Upper lobe of left lung (tissue), 6 donors: ENCODE measurements around the gene GPSM1. TPM values are rescaled to one million over a fixed set of nuclear protein-coding genes. Genes with fewer than 3 reads are reported as not detected.
A peak's percentile ranks its signal among the peaks of the same experiment; 100 is the strongest.

ENCODE experiments used
- ATAC-seq, 2 donors: fragments of 200-7000 bp; cut with Tn5 transposase; one replicate each; pipeline ENCODE4 v1.9.1; 2022; ENCODE audit warnings: mild to moderate bottlenecking in 2 of 2, moderate library complexity in 2 of 2; ENCODE audit not compliant: low FRiP score in 2 of 2
- DNase-seq, 2 donors: peaks; one replicate each; pipeline ENCODE4 v3.0.0-alpha.2; 2019 to 2020
- H3K27ac ChIP-seq, 4 donors: fragments of 200-600 bp; sonication (generic); one replicate each; pipeline ENCODE4 v1.5.1; 2016 to 2019
- H3K27me3 ChIP-seq, 4 donors: fragments of 200-600 bp; sonication (generic); one replicate each; pipeline ENCODE4 v1.5.1; 2017 to 2019
- H3K36me3 ChIP-seq, 4 donors: fragments of 200-600 bp; sonication (generic); one replicate each; pipeline ENCODE4 v1.5.1; 2016 to 2019
- H3K4me1 ChIP-seq, 4 donors: fragments of 200-600 bp; sonication (generic); one replicate each; pipeline ENCODE4 v1.5.1; 2018 to 2019
- H3K4me3 ChIP-seq, 4 donors: fragments of 200-600 bp; sonication (generic); one replicate each; pipeline ENCODE4 v1.5.1; 2017 to 2019; ENCODE audit warnings: mild to moderate bottlenecking in 2 of 4, moderate library complexity in 1 of 4
- H3K9me3 ChIP-seq, 4 donors: fragments of 200-600 bp; sonication (generic); one replicate each; pipeline ENCODE4 v1.5.1; 2018 to 2019
- EP300 ChIP-seq, 4 donors: sonication (generic); formaldehyde crosslinking; IDR thresholded peaks; one replicate each; pipeline ENCODE4 v1.5.1; 2017; ENCODE audit warnings: antibody characterized with exemption in 4 of 4, control low read depth in 2 of 4
- POLR2A ChIP-seq, 4 donors: fragments of 450-650 bp; IDR thresholded peaks; one replicate each; pipeline ENCODE4 v1.5.1; 2016 to 2017; ENCODE audit warnings: antibody characterized with exemption in 4 of 4, mild to moderate bottlenecking in 2 of 4
- POLR2AphosphoS5 ChIP-seq, 2 donors: sonication (generic); formaldehyde crosslinking; IDR thresholded peaks; one replicate each; pipeline ENCODE4 v1.5.1; 2017; ENCODE audit warnings: antibody characterized with exemption in 2 of 2
- WGBS, 2 donors: methylation state at CpG; one replicate each; pipeline ENCODE4 v1.1.5; 2017 to 2018; 5-methylcytosine and 5-hydroxymethylcytosine counted together
- total RNA-seq, 6 donors: library from RNA; depleted of rRNA in 4 of 6; stranded (reverse); fragments of >200 nt in 4 of 6; gene quantifications; one replicate each; pipeline versions ENCODE4 v1.1.0 to v1.2.1, GENCODE V29; 2016 to 2021
- TF ChIP-seq, protein P1 (sequence below), 6 experiments: fragments of 450-650 bp in 4 of 6; fragments of 200-600 bp in 2 of 6; sonication (generic) in 2 of 6; IDR thresholded peaks; one replicate each; pipeline ENCODE4 v1.5.1; 2016 to 2019; ENCODE audit warnings: antibody characterized with exemption in 6 of 6
- donor health status: DM: no; HTN: no; CAD: no; lungs with moderate emphysema.
- donor health status: DM: no; HTN: yes; CAD: no; lungs with severe emphysema.

Gene GPSM1
- total RNA-seq, 6 donors from 2014 or later, result 10.0 to 78.6 (median 24.2) TPM

DNA sequence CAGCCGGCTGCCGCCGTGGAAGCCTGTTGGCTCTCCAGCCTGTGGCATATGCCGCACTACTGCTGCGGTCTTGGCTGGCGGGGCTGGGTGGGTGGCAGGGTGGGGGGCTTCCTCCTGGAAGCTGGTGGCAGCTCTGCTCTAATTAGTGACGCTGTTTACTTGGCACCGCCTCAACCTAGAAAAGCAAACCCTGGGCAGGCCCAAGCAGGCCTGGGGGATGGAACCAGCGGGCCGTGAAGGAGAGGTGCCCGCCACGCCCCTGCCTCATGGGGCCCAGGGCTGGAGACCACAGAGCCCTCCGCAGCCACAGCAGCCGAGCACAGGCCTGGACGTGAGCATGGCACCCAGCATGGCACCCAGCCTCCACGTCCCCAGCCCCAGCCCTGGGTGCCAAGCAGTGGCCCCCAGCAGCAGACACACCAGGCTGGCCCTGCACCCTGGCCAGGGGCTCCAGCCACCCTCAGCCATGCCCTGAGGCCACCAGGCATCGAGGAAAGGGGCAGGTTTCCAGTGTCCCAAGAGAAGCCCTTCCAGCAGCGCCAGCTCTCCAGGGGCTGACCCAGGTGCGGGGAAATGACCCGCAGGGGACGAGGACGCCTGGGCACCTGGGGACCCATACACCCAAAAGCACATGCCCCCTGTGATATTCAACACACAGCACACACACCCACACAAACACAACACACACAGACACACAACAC lies 18.1 kb upstream of the GPSM1 start:
- Histone ChIP-seq H3K4me1 (peaks cover 0 to 4% (median 0%) of the 10 kb centered on the region in 4 donors), H3K9me3 (peaks cover 0 to 1% (median 0%) of the 10 kb centered on the region in 4 donors), H3K27ac (no peak overlapping the region), H3K36me3 (no peaks in the 10 kb centered on the region), H3K4me3 (no peak overlapping the region), H3K27me3 (peaks cover 0 to 2% (median 0%) of the 10 kb centered on the region in 4 donors)
- DNase-seq (peak in 1 of 2 donors; percentile 69), ATAC-seq (no peak)
- 55% methylated on average over 11 of the region's 22 CpGs; no CpG with 5 or more reads in 1 of the 2 donors for WGBS, 2 donors
- TF ChIP-seq, protein P1, sequence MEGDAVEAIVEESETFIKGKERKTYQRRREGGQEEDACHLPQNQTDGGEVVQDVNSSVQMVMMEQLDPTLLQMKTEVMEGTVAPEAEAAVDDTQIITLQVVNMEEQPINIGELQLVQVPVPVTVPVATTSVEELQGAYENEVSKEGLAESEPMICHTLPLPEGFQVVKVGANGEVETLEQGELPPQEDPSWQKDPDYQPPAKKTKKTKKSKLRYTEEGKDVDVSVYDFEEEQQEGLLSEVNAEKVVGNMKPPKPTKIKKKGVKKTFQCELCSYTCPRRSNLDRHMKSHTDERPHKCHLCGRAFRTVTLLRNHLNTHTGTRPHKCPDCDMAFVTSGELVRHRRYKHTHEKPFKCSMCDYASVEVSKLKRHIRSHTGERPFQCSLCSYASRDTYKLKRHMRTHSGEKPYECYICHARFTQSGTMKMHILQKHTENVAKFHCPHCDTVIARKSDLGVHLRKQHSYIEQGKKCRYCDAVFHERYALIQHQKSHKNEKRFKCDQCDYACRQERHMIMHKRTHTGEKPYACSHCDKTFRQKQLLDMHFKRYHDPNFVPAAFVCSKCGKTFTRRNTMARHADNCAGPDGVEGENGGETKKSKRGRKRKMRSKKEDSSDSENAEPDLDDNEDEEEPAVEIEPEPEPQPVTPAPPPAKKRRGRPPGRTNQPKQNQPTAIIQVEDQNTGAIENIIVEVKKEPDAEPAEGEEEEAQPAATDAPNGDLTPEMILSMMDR (IDR thresholded peaks at IDR 0.05), result no peak
- no peak for TF ChIP-seq POLR2AphosphoS5 (IDR thresholded peaks at IDR 0.05)
- no peak for TF ChIP-seq POLR2A (IDR thresholded peaks at IDR 0.05)
- TF ChIP-seq EP300 (IDR thresholded peaks at IDR 0.05), result no peak

GRCh38 chr9:136309806-136310220 lies 17.5 kb upstream of the GPSM1 start:
- H3K27me3 ChIP-seq, result peaks cover 0 to 2% (median 0%) of the 10 kb centered on the region in 4 donors
- H3K27ac ChIP-seq, result no peak overlapping the region
- H3K36me3 ChIP-seq, result no peaks in the 10 kb centered on the region
- H3K4me3 ChIP-seq, result no peak overlapping the region
- H3K9me3 ChIP-seq, result peaks cover 0 to 6% (median 4%) of the 10 kb centered on the region in 4 donors
- peaks cover 0 to 4% (median 0%) of the 10 kb centered on the region in 4 donors for H3K4me1 ChIP-seq
- TF ChIP-seq POLR2A (IDR thresholded peaks at IDR 0.05) (no peak), EP300 (IDR thresholded peaks at IDR 0.05) (no peak), POLR2AphosphoS5 (IDR thresholded peaks at IDR 0.05) (no peak)
- TF ChIP-seq, protein P1 (IDR thresholded peaks at IDR 0.05), result no peak
- ATAC-seq (no peak), DNase-seq (no peak)
- WGBS, 2 donors, result 93 to 97% methylated on average over 5 of the region's 5 CpGs

DNA sequence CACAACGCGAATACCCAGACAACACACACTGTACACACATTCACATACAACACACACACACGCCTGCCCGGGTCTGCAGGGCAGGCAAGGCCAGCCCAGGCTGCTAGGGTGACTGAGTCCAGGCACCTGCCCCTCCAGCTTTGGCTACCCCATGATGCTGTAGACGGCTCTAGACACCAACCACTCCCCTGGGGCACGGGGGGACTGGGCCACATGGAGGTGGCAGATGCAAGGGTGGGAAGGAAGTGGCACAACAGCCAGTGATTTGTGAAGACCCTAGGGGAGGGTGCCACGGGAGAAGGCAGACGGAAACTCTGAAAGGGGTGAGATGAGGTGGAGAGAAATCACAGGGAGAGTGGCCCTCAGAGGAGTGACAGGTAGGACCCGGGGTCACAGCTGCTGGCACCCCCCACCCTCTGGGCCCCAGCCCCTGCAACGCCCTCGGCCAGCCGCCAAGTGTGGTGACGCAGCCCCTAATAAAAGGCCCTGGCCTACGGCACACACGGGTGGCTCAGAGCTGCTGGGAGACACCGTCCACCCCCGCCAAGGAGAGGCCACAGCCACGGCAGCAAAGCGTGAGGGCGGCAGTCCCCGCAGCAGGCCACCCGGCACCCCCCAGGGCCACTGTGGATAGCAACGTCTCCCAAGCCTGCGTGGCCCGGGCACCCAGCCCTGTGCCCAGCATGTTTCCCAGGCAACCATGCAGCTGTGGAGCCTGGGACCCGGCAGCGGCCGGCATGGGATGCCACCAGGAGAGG lies 16.9 kb upstream of the GPSM1 start:
- 39 to 46% methylated on average over 10 to 20 of the region's 28 CpGs for WGBS, 2 donors
- no peak for TF ChIP-seq POLR2A (IDR thresholded peaks at IDR 0.05)
- TF ChIP-seq POLR2AphosphoS5 (IDR thresholded peaks at IDR 0.05), result no peak
- no peak for TF ChIP-seq EP300 (IDR thresholded peaks at IDR 0.05)
- DNase-seq (peak in 1 of 2 donors; percentile 82), ATAC-seq (no peak)
- H3K36me3 ChIP-seq, result no peaks in the 10 kb centered on the region
- H3K9me3 ChIP-seq, result peaks cover 0 to 13% (median 9%) of the 10 kb centered on the region in 4 donors
- H3K27ac ChIP-seq, result no peak overlapping the region
- peaks cover 0 to 4% (median 0%) of the 10 kb centered on the region in 4 donors for H3K4me1 ChIP-seq
- peaks cover 0 to 2% (median 0%) of the 10 kb centered on the region in 4 donors for H3K27me3 ChIP-seq
- peak overlapping the region in 1 of 4 donors; percentile 7 for H3K4me3 ChIP-seq

GRCh38 chr9:136311051-136312008 lies 16.0 kb upstream of the GPSM1 start:
- peak overlapping the region in 1 of 4 donors; percentile 7 for H3K4me3 ChIP-seq
- H3K9me3 ChIP-seq, result peaks cover 0 to 13% (median 9%) of the 10 kb centered on the region in 4 donors
- no peak for TF ChIP-seq POLR2AphosphoS5 (IDR thresholded peaks at IDR 0.05)
- TF ChIP-seq EP300 (IDR thresholded peaks at IDR 0.05), result no peak
- TF ChIP-seq, protein P1 (IDR thresholded peaks at IDR 0.05), result no peak
- peak in 1 of 4 donors; percentile 13 for TF ChIP-seq POLR2A (IDR thresholded peaks at IDR 0.05)
- WGBS, 2 donors, result 49 to 100% methylated on average over 2 to 17 of the region's 23 CpGs
- DNase-seq, result peak in 1 of 2 donors; percentile 68
- ATAC-seq, result no peak
- peaks cover 0 to 2% (median 0%) of the 10 kb centered on the region in 4 donors for H3K27me3 ChIP-seq
- no peak overlapping the region for H3K27ac ChIP-seq
- H3K36me3 ChIP-seq, result no peaks in the 10 kb centered on the region
- H3K4me1 ChIP-seq, result peaks cover 0 to 4% (median 0%) of the 10 kb centered on the region in 4 donors
